BJ (cell line): Measurements from ENCODE around the gene ARHGAP33. TPM values are rescaled to one million over a fixed set of nuclear protein-coding genes. Genes with fewer than 3 reads are reported as not detected.

ENCODE experiments used
- CTCF ChIA-PET: fragments of 350-600 bp; formaldehyde crosslinking; extraction: SDS; loops from one replicate; lab custom pipeline; 2021; ENCODE audit warnings: antibody characterized with exemption, inconsistent platforms; lab: Yijun Ruan, JAX
- POLR2A ChIA-PET: fragments of 300-600 bp; sonication (Branson Sonifier 250); formaldehyde crosslinking; extraction: SDS; loops from one replicate; lab custom pipeline; 2021; ENCODE audit warnings: antibody characterized with exemption; lab: Charles Lee
- DNase-seq: peaks from one replicate; pipeline ENCODE4 v3.0.0-alpha.2; 2011; ENCODE audit warnings: low read depth
- H3K27me3 ChIP-seq: 2 replicates; pipeline ENCODE4 v1.6.0; 2011; ENCODE audit warnings: low read length; ENCODE audit not compliant: control insufficient read depth, insufficient read depth
- H3K36me3 ChIP-seq: 2 replicates; pipeline ENCODE4 v1.5.1; 2011; ENCODE audit warnings: low read length; ENCODE audit not compliant: control insufficient read depth, insufficient read depth
- H3K4me3 ChIP-seq: 2 replicates; pipeline ENCODE4 v1.5.1; 2011; ENCODE audit warnings: low read depth, mild to moderate bottlenecking, control low read depth, low read length
- polyA plus RNA-seq: library from polyadenylated mRNA; depleted of rRNA; stranded (reverse); fragments of >200 nt; gene quantifications from 2 replicates; pipeline ENCODE4 v1.2.3, GENCODE V29; 2011
- TF ChIP-seq, protein P1 (sequence below): IDR thresholded peaks from 2 replicates; pipeline ENCODE4 v1.5.1; 2011; ENCODE audit warnings: low read depth, mild to moderate bottlenecking, control low read depth, inconsistent platforms, low read length, moderate library complexity; ENCODE audit not compliant: insufficient read depth

The ARHGAP33 gene
- polyA plus RNA-seq, 1 experiment, result 3.6 TPM

- Histone ChIP-seq H3K27me3 (no peaks in the 10 kb centered on the region), H3K4me3 (peak overlapping the region; percentile 89), H3K36me3 (peaks cover 7% of the 10 kb centered on the region)
- ChIA-PET POLR2A (no interaction called here), CTCF (interaction anchor here (0.9 to 1.7 kb wide), 4 partner anchors 16 to 187 kb away, joined by 3 to 4 read pairs (median 4); no protein-coding TSS in a partner anchor)
- TF ChIP-seq, protein P1, sequence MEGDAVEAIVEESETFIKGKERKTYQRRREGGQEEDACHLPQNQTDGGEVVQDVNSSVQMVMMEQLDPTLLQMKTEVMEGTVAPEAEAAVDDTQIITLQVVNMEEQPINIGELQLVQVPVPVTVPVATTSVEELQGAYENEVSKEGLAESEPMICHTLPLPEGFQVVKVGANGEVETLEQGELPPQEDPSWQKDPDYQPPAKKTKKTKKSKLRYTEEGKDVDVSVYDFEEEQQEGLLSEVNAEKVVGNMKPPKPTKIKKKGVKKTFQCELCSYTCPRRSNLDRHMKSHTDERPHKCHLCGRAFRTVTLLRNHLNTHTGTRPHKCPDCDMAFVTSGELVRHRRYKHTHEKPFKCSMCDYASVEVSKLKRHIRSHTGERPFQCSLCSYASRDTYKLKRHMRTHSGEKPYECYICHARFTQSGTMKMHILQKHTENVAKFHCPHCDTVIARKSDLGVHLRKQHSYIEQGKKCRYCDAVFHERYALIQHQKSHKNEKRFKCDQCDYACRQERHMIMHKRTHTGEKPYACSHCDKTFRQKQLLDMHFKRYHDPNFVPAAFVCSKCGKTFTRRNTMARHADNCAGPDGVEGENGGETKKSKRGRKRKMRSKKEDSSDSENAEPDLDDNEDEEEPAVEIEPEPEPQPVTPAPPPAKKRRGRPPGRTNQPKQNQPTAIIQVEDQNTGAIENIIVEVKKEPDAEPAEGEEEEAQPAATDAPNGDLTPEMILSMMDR, result peak; percentile 60
- DNase-seq, result peak; percentile 66
These were observed 30.7 kb upstream of the ARHGAP33 start for GRCh38 chr19:35744430-35745327.

- Histone ChIP-seq H3K4me3 (peak within 1 kb of the TSS; percentile 89), H3K27me3 (no peaks in the 10 kb centered on the region), H3K36me3 (peaks cover 7% of the 10 kb centered on the region)
- TF ChIP-seq, protein P1, result no peak
- DNase-seq, result peak; percentile 98
- ChIA-PET CTCF (interaction anchor here (0.6 to 1.7 kb wide), 6 partner anchors 15 to 431 kb away, joined by 3 to 4 read pairs (median 4); no protein-coding TSS in a partner anchor), POLR2A (no interaction called here)
These were observed 29.9 kb upstream of the ARHGAP33 start, which contains the start of the genes PSENEN and U2AF1L4 for GRCh38 chr19:35745328-35746086. TSS of gene PSENEN (plus strand) at chr19:35745651. CDS start at chr19:35745931, 280 bp downstream. TSS of gene U2AF1L4 (minus strand) at chr19:35745418. CDS start at chr19:35745391, 27 bp downstream.

GRCh38 chr19:35746087-35746462, 29.3 kb upstream of the ARHGAP33 start:
- Histone ChIP-seq H3K27me3 (no peaks in the 10 kb centered on the region), H3K4me3 (peak overlapping the region; percentile 67), H3K36me3 (peaks cover 7% of the 10 kb centered on the region)
- POLR2A ChIA-PET, result no interaction called here
- CTCF ChIA-PET, result interaction anchor here (0.6 to 1.5 kb wide), 4 partner anchors 185 to 432 kb away, joined by 3 to 4 read pairs (median 4); no protein-coding TSS in a partner anchor
- TF ChIP-seq, protein P1, result no peak
- DNase-seq, result no peak

- ChIA-PET CTCF (interaction anchor here (0.6 to 1.5 kb wide), 2 partner anchors 54 to 185 kb away, joined by 3 to 4 read pairs; no protein-coding TSS in a partner anchor), POLR2A (no interaction called here)
- peak overlapping the region; percentile 67 for H3K4me3 ChIP-seq
- no peak for DNase-seq
- H3K36me3 ChIP-seq, result peaks cover 7% of the 10 kb centered on the region
- H3K27me3 ChIP-seq, result no peaks in the 10 kb centered on the region
- TF ChIP-seq, protein P1, result no peak
These were observed 28.8 kb upstream of the ARHGAP33 start for GRCh38 chr19:35746531-35746930.
